HL-60/S4 treated with phorbol 12-myristate 13-acetate at 8.2 ng/mL for 4 days and 3 days (cell line): ENCODE measurements around the gene FOXRED1.
"Not testable (repeated sequence)": the region's sequence is repeated elsewhere in the genome, so short reads cannot be mapped to it uniquely, and the experiment has no call there.

ENCODE experiments used
- in situ Hi-C: fragments of 300-500 bp; cut with MboI; formaldehyde crosslinking; loops from 2 replicates; pipeline ENCODE4 v1.15.0; 2022; ENCODE audit warnings: low sequenced_read_pairs

The FOXRED1 gene

DNA sequence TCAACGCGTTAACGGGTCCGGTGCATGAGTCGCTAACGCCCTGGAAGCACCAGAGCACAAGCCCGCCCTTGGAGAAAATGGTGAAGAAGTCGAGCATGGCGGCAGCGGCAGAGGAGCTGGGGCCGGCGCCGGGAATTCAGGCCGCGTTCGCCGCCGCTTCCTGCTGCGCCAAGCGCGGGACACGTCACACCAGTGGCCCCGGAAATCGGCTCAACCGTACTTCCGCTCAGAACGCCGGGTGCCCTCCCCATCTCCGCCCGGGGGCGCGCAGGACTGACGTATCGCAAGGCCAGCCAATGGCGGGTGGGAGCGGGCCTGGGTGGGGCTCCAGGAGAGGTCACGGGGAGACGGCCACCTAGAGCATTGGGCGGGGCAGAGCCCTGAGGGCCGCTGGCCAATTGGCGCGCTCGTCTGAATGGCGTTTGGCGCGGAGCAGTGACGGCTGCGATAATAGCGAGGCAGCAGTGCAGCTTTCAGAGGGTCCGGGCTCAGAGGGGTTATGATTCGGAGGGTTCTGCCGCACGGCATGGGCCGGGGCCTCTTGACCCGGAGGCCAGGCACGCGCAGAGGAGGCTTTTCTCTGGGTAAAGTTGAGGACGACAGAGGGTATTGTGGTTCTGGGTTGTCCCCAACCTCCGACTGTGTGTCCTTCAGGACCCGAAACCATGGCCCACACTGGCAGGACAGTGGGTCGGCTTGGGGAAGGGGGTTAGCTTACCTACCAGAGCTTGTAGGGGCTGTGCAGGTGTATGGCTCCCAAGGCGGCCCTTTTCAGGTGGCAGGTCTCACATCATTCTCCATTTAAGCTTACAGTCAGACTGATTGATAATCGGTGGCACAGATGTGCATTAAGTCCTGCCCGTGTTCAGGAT is at the start of gene FOXRED1, which contains the start of gene SRPRA:
TSS of gene FOXRED1 (plus strand) at position 447 of the 872 bp plus-strand sequence. CDS start at position 500, 53 bp downstream.
TSS of gene SRPRA (minus strand) at position 188 of the 872 bp plus-strand sequence. CDS start at position 97, 91 bp downstream.
- in situ Hi-C loops, result no loop called here

DNA sequence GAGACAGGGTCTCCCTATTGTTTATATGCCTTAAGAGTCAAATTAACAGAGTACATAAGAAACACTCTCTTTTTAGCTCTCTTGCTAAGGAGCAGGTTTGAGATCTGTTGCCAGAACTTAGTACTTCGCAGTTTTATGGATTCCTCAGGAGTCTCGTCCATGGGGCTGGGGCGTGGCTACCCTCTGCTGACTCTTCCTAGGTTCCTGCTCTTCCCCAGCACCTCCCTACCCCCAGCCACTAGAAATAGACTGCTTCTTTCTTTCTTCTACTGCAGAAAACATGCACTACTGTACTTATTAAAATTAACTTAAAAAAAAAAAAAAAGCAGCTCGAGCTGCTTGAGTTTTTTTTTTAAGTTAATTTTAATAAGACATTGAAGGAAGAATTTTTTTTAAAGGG is 49.4 kb upstream of the FOXRED1 start:
- in situ Hi-C loops, result no loop called here

DNA sequence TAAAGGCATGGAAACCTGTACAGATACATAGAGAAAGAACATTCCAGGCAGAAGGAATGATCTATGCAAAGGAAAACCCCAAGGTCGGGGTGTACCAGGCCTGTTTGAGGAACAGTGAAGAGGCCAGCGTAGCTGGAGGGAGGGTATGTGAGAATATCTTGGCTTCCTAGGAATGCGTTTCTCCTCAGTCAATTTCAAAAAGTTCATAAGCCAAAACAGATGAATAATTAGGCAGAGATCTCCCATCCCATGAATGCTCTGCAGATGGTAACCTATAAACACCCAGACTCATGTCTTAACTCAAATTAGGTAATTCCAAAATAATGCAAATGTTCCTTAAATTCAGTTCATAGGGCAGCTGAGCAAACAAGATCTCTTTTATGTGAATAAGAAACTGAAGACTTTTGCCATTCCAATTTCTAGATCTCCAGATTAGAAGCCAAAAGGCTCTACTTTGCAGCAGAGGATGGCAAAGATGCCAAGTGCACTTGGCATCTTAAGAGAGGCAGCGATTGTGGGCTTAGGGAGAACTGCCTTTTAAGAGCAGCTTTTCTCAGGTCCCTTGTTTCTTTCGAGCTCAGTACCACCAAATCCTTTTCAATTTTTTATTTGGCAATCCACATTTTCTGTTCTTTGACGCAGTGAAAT is 44.2 kb upstream of the FOXRED1 start:
- in situ Hi-C loops, result no loop called here

GRCh38 chr11:126225295-126225665 is 43.7 kb upstream of the FOXRED1 start:
- in situ Hi-C loops, result no loop called here

DNA sequence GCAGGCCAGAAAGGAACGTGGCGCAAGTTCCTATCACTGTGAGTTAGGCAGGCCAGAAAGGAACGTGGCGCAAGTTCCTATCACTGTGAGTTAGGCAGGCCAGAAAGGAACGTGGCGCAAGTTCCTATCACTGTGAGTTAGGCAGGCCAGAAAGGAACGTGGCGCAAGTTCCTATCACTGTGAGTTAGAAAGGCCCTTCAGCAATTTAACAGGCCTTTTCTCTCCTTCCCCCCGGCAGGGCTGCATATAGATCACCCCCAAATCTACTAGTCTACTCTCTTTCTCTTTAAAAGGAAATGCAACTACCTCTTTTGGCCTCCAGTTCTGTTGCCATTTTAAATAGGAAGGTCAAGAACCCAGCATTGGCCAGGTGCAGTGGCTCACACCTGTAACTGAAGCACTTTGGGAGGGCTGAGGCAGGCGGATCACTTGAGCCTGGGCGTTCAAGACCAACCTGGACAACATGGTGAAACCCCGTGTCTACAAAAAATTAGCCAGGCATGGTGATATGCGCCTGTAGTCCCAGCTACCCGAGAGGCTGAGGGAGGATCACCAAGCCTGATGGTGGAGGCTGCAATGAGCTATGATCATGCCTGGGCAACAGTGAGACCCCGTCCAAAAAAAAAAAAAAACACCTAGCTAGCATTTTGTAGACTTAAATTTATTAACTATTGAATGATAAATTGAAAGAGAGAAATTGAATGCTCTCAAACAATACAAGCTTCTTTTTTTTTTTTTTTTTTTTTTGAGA is 42.4 kb upstream of the FOXRED1 start:
- in situ Hi-C loops, result no loop called here

- in situ Hi-C loops, result no loop called here
These were observed 39.0 kb upstream of the FOXRED1 start for GRCh38 chr11:126229858-126230540.

GRCh38 chr11:126231725-126232459 is 37.1 kb upstream of the FOXRED1 start:
- in situ Hi-C loops, result no loop called here

DNA sequence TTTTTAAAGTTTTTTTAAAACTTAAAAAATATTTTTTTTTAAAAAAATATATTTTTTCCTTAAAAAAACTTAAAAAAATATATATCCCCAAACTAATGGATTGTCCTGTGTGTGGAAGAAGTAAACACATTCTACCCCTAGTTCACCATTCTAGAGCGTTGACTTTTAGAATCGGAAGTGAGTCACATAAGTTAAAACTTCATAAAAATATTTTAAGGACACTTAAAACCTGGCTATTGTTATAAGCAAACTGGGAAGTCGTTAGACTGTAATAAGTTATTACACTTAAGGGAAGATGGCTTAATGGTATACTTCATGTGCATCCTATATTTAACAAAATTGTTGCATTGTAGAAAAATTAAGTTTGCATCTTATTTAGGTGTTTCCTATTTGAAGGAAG is 36.3 kb upstream of the FOXRED1 start:
- in situ Hi-C loops, result no loop called here

GRCh38 chr11:126233391-126233790 is 35.6 kb upstream of the FOXRED1 start:
- in situ Hi-C loops, result no loop called here

DNA sequence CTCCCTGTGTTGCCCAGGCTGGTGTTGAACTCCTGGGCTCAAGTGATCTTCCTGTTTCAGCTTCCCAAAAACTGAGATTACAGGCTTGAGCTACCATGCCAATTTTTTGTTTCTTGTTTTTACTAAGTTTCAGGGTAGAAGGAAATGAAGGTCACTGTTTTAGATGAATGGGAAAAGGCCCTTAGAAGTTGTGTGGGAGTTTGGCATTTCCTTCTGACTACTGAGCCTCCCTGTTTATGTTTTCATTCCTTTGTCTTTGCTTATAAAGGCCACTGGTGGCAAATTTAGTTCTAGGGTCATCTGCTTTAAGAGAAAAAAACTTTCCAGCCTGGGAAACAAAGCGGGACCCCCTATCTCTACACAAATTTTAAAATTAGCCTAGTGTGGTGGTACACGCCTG is 22.3 kb upstream of the FOXRED1 start:
- in situ Hi-C loops, result no loop called here

DNA sequence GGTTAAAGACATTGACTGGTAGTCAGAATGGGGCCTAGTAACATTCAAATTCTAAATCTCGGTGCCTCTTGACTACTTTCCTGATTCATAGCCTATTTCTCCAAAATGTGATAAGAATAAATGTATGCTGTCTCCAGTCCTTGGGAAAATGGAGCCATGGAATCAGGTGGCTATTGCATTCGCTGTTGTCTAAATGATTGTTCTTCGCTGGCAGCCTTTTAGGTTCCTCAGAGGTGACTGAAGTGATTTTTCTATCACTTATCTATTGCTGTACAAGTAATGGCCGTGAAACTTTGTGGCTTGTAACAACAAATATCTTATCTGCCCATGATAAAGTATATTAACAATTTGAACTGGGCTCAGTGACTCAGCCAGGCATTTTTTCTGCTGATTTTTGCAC is 15.7 kb upstream of the FOXRED1 start:
- in situ Hi-C loops, result no loop called here

DNA sequence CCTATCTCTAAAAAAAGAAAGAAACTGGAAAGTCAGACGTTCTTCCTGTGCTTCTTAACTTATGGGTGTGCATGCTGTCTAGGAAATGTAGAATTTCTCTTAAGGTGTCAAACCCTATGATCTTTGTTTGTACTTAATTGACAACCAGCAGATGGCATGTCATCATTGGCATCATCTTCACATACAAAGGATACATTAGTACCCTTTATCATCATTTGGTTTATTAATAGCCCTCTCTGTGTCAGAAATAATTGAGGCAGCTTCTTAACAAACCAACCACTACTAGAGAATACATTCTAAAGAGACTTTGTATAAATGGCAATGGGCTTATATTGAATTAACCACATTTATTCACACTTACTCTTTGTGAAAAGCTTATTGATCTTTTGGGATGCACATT is 14.1 kb upstream of the FOXRED1 start:
- in situ Hi-C loops, result no loop called here

GRCh38 chr11:126255507-126255906 is 13.4 kb upstream of the FOXRED1 start:
- in situ Hi-C loops, result not testable (repeated sequence)

- in situ Hi-C loops, result no loop called here
These were observed 12.7 kb upstream of the FOXRED1 start for GRCh38 chr11:126256216-126256615.

DNA sequence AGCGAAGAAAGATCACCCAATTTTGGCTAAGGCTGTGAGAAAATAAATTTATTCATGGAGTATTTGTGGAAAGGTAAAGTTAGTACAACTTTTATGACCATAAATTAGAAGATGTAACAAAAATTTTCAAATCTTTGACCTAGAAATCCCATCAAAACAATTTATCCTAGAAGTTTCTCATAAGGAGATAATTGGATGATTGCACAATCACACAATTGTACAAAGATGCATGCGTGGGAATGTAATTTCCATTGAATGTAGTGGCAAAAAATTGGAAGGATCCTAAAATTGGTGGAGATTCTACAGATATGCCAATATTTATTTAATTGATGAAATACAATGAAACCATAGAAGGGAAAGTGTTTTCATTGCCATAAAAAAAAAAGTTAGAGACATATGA is 11.8 kb upstream of the FOXRED1 start:
- in situ Hi-C loops, result no loop called here

DNA sequence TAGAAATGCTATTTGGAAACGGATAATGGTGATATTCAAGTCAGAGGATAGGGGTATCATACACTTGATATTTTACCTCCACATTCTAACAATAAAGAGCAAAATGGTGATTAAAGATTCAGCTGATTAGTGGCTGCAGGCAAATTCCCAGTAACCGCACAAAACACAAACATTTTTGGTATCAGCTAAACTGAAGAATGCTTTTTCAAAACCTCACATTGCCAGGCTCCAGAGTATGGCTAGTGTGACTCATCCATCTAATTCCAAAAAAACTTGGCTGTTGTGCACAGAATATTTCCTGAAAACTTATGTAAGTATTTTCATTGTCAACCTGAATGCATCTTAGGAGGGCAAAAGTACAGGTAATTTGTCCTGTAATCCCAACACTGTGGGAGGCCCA is 11.2 kb upstream of the FOXRED1 start:
- in situ Hi-C loops, result no loop called here

- in situ Hi-C loops, result no loop called here
These were observed 6.7 kb upstream of the FOXRED1 start for GRCh38 chr11:126262216-126262615.

- in situ Hi-C loops, result no loop called here
These were observed 5.5 kb upstream of the FOXRED1 start for GRCh38 chr11:126263489-126263888.

DNA sequence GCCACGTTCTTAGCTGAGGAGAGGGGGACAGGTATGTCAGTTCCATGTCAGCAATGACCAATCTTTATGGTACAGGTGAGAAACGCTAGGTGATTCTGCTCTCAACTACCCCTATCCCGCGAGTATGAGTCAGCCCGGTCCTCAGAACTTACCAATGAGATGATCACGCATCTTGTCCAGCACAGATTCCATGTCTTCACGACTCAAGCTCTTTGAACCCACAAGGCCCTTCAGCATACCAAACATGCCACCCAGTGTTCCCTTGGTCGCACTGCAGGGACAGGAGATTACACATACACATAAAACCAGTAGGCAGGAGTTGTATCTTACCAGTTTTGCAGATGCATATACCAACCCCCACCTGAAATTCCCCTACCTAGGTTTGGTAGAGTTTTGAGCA is 3.1 kb upstream of the FOXRED1 start:
- in situ Hi-C loops, result no loop called here

DNA sequence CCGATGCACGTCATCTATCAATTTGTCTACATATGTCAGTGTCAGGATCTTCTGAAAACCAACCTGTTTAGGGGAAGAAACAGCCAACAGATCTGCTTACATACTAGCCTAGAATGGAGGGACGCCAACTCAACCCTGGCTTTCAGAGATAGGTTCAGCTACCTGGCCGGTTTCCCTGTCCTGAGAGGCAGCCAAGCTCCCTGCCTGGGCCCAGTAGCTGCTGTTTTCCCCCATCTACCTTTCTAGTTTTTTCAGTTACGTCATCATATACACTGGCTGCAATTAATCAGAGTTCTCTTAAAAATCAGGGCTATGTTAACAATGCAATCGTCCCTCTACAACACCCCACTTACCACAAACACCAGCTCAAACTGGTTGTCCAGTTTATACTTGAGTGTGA is 1.3 kb upstream of the FOXRED1 start:
- in situ Hi-C loops, result no loop called here
